ENCODE measurements around the gene DCST1.

GRCh38 chr1:155011004-155011416 lies 22.6 kb upstream of the DCST1 start:
- no peak for TF ChIP-seq CTCF (IDR thresholded peaks at IDR 0.05)
- TF ChIP-seq POLR2A (IDR thresholded peaks at IDR 0.05) = no peak

Measured in body of pancreas (tissue), 4 donors.